ENCODE measurements around the gene NMBR. TPM values are rescaled to one million over a fixed set of nuclear protein-coding genes. Genes with fewer than 3 reads are reported as not detected.

Gene NMBR
- total RNA-seq, 2 donors from 2014 or later = 0.49 TPM; not detected in 1

DNA sequence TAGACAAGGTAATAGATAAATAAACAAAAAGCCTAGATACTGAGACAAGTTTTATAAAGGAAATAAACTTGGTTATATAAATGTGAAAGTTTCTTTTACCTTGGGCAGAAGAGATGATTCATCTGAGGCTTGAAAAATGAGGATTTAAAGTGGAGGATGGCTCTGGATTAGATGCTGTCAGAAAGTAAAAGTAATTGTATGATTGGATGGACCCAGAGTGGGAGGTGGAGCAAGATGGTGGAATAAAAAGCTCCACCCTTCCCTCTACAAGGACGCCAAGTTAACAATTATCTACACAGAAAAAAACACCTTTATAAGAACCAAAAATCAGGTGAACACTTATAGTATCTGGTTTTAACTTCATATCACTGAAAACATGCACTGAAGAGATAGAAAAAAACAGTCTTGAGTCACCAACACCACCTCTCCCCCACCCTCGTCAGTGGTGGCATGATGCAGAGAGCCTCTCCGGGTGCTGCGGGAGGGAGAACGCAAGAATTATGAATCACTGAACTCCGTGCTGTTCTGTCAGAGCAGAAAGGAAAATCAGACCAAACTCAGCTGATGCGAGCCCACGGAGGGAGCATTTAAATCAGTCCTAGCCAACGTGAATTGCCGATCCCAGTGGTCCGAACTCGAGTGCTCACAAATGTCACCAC, 98.9 kb downstream of the NMBR start:
- no peak for DNase-seq (ENCODE audit: low spot score)
- TF ChIP-seq, protein P1, sequence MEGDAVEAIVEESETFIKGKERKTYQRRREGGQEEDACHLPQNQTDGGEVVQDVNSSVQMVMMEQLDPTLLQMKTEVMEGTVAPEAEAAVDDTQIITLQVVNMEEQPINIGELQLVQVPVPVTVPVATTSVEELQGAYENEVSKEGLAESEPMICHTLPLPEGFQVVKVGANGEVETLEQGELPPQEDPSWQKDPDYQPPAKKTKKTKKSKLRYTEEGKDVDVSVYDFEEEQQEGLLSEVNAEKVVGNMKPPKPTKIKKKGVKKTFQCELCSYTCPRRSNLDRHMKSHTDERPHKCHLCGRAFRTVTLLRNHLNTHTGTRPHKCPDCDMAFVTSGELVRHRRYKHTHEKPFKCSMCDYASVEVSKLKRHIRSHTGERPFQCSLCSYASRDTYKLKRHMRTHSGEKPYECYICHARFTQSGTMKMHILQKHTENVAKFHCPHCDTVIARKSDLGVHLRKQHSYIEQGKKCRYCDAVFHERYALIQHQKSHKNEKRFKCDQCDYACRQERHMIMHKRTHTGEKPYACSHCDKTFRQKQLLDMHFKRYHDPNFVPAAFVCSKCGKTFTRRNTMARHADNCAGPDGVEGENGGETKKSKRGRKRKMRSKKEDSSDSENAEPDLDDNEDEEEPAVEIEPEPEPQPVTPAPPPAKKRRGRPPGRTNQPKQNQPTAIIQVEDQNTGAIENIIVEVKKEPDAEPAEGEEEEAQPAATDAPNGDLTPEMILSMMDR (IDR thresholded peaks at IDR 0.05) = no peak
- H3K9me3 ChIP-seq = peaks cover 5% of the 10 kb centered on the region

DNA sequence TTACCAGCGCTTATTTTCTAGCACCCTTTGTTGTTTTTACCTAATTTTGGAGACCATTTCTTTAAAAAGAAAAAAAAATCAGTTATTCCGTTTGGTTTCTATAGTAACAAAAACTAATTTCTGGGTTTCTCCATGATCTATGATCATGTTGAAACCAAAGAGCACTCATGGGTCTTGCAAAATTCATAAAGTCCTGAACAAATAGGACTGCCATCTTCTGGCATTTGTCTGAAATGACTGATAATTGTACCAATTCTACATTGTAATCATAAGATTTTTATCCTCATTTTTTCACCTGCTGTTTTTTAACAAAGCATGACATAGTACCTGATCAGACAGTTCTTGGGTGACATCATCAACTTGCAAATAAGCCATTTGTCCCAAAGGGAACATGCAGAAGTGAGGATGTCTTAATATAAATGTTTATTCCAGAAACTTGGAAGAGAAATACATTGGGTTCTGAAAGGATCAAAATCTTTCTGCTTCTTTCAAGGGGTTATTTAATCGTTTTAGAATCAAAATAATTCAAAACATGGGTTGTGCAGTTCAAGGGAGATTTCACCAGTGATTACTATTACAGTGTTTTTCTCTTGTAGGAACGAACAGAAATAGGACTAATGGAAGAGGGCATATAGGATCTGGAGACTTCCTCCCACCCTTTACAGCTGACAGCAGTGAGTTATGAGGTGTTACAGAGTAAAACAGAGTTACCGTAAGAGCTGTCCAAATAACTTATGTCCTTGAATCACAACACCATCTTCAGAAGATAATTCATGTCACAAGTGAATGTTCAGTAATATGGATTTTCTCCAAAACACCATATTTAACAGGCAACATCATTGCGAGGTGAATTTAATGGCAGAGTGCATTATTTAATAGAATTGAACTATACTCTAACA, 101.3 kb downstream of the NMBR start:
- no peak overlapping the region for H3K27ac ChIP-seq
- TF ChIP-seq, protein P1 (IDR thresholded peaks at IDR 0.05) = no peak
- no peak for DNase-seq (ENCODE audit: low spot score)
- H3K36me3 ChIP-seq = no peaks in the 10 kb centered on the region
- peaks cover 5% of the 10 kb centered on the region for H3K9me3 ChIP-seq
- H3K27me3 ChIP-seq (replicated peaks; ENCODE audit: insufficient read depth) = no peaks in the 10 kb centered on the region
- no peak for ATAC-seq (ENCODE audit: insufficient number of reproducible peaks, low FRiP score, low read depth)
- no peak overlapping the region for H3K4me3 ChIP-seq
- H3K4me1 ChIP-seq (ENCODE audit: control insufficient read depth in 1 of 2, low read depth in 2 of 2) = no peaks in the 10 kb centered on the region

More for the DNA sequence above, 98.9 kb downstream of the NMBR start:
- no peaks in the 10 kb centered on the region for H3K27me3 ChIP-seq (replicated peaks; ENCODE audit: insufficient read depth)
- no peaks in the 10 kb centered on the region for H3K4me1 ChIP-seq (ENCODE audit: control insufficient read depth in 1 of 2, low read depth in 2 of 2)
- no peak overlapping the region for H3K27ac ChIP-seq
- H3K36me3 ChIP-seq = no peaks in the 10 kb centered on the region
- no peak for ATAC-seq (ENCODE audit: insufficient number of reproducible peaks, low FRiP score, low read depth)
- H3K4me3 ChIP-seq = no peak overlapping the region

DNA sequence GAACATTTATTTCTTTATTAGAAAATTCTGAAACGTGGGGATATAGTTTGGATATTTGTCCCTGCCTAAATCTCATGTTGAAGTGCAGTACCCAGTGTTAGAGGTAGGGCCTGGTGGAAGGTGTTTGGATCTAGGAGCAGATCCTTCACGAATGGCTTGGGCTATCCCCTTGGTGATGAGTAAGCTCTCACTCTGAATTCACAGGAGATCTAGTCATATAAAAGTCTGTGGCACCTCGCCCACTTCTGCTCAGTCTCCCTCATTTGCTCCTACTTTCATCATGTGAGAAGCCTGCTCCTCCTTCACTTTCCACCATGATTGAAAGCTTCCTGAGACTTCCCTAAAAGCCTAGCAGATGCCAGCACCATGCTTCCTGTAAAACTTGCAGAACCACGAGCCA, 111.0 kb downstream of the NMBR start:
- H3K27me3 ChIP-seq (replicated peaks; ENCODE audit: insufficient read depth) = no peaks in the 10 kb centered on the region
- no peaks in the 10 kb centered on the region for H3K4me1 ChIP-seq (ENCODE audit: control insufficient read depth in 1 of 2, low read depth in 2 of 2)
- H3K9me3 ChIP-seq = no peaks in the 10 kb centered on the region
- no peak overlapping the region for H3K27ac ChIP-seq
- no peak for ATAC-seq (ENCODE audit: insufficient number of reproducible peaks, low FRiP score, low read depth)
- no peak for DNase-seq (ENCODE audit: low spot score)
- no peak overlapping the region for H3K4me3 ChIP-seq
- TF ChIP-seq, protein P1 (IDR thresholded peaks at IDR 0.05) = no peak
- no peaks in the 10 kb centered on the region for H3K36me3 ChIP-seq

DNA sequence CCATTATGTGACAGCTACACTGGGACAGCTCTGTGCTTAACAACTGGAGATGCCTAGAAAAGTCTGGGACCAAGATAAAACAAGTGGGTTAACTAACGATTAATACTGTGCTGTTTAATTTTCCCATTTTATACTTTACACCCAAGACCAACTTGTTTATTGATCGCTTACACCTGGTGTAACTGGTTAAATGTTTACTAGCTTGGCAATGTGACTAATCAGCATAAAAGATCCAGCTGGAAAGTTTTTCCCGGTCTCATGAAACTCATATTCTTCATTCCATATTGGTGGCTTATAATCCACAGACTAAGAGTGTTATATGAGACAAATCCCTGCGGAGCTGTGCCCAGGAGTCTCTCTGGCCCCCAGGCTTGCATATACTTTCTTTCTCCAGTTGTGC, 115.9 kb downstream of the NMBR start:
- Histone ChIP-seq H3K27me3 (replicated peaks; ENCODE audit: insufficient read depth) (no peaks in the 10 kb centered on the region), H3K36me3 (no peaks in the 10 kb centered on the region), H3K9me3 (no peaks in the 10 kb centered on the region), H3K4me3 (no peak overlapping the region), H3K4me1 (ENCODE audit: control insufficient read depth in 1 of 2, low read depth in 2 of 2) (no peaks in the 10 kb centered on the region), H3K27ac (no peak overlapping the region)
- DNase-seq (ENCODE audit: low spot score) (no peak), ATAC-seq (ENCODE audit: insufficient number of reproducible peaks, low FRiP score, low read depth) (no peak)
- TF ChIP-seq, protein P1 (IDR thresholded peaks at IDR 0.05) = no peak

DNA sequence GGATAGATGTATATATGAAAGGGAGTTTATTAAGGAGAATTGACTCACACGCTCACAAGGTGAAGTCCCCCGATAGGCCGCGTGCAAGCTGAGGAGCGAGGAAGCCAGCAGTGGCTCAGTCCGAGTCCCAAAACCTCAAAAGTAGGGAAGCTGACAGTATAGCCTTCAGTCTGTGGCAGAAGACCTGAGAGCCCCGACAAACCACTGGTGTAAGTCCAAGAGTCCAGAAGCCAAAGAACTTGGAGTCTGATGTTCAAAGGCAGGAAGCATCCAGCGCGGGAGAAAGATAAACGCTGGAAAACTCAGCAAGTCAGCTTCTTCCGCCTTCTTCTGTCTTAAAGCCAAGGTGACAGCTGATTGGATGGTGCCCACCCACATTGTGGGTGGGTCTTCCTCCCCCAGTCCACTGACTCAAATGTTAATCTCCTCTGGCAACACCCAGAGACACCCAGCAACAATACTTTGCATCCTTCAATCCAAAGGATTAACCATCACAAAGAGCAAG, 116.8 kb downstream of the NMBR start:
- DNase-seq (ENCODE audit: low spot score) = no peak
- Histone ChIP-seq H3K4me3 (no peak overlapping the region), H3K27ac (no peak overlapping the region), H3K36me3 (no peaks in the 10 kb centered on the region), H3K4me1 (ENCODE audit: control insufficient read depth in 1 of 2, low read depth in 2 of 2) (no peaks in the 10 kb centered on the region), H3K9me3 (no peaks in the 10 kb centered on the region), H3K27me3 (replicated peaks; ENCODE audit: insufficient read depth) (no peaks in the 10 kb centered on the region)
- no peak for ATAC-seq (ENCODE audit: insufficient number of reproducible peaks, low FRiP score, low read depth)
- TF ChIP-seq, protein P1 (IDR thresholded peaks at IDR 0.05) = no peak

Measured in thoracic aorta (tissue), 2 donors.